NCI-H128 (cell line): ENCODE results near the gene LGR6.
A peak's percentile ranks its signal among the peaks of the same experiment; 100 is the strongest.
"Not testable (repeated sequence)": the region's sequence is repeated elsewhere in the genome, so short reads cannot be mapped to it uniquely, and the experiment has no call there.

Experiments used
- DNase-seq: peaks from one replicate; lab custom pipeline; 2025; ENCODE audit not compliant: unreplicated experiment; lab: John Stamatoyannopoulos, UW

The LGR6 gene, protein sequence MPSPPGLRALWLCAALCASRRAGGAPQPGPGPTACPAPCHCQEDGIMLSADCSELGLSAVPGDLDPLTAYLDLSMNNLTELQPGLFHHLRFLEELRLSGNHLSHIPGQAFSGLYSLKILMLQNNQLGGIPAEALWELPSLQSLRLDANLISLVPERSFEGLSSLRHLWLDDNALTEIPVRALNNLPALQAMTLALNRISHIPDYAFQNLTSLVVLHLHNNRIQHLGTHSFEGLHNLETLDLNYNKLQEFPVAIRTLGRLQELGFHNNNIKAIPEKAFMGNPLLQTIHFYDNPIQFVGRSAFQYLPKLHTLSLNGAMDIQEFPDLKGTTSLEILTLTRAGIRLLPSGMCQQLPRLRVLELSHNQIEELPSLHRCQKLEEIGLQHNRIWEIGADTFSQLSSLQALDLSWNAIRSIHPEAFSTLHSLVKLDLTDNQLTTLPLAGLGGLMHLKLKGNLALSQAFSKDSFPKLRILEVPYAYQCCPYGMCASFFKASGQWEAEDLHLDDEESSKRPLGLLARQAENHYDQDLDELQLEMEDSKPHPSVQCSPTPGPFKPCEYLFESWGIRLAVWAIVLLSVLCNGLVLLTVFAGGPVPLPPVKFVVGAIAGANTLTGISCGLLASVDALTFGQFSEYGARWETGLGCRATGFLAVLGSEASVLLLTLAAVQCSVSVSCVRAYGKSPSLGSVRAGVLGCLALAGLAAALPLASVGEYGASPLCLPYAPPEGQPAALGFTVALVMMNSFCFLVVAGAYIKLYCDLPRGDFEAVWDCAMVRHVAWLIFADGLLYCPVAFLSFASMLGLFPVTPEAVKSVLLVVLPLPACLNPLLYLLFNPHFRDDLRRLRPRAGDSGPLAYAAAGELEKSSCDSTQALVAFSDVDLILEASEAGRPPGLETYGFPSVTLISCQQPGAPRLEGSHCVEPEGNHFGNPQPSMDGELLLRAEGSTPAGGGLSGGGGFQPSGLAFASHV

DNA sequence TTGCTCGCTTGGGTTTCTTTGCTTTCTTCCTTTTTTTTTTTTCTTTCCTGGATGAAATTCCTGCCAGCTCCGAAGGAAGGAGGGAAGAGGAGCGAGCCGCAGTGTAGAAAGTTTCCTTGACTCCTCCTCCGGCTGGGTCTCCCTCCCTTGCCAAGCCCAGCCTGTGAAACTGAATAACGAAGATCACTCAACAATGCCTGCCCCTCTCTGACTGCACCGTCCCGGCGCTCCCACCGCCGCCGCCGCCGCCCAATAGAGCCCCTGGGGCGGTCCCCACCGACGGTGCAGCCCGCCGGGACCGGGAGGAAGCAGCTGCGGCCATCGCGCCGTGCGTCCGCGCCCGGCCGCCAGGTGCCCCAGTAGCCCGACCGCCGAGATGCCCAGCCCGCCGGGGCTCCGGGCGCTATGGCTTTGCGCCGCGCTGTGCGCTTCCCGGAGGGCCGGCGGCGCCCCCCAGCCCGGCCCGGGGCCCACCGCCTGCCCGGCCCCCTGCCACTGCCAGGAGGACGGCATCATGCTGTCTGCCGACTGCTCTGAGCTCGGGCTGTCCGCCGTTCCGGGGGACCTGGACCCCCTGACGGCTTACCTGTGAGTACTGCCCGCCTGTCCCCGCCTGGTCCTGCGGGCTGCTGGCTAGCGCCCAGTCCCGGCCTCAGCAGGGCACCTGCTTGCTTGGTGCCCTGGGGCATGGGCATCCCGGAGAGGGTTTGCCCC is at the start of gene LGR6:
TSS of gene LGR6 (plus strand) at position 186 of the 714 bp plus-strand sequence. CDS start at position 377, 191 bp downstream.
- no peak for DNase-seq

DNA sequence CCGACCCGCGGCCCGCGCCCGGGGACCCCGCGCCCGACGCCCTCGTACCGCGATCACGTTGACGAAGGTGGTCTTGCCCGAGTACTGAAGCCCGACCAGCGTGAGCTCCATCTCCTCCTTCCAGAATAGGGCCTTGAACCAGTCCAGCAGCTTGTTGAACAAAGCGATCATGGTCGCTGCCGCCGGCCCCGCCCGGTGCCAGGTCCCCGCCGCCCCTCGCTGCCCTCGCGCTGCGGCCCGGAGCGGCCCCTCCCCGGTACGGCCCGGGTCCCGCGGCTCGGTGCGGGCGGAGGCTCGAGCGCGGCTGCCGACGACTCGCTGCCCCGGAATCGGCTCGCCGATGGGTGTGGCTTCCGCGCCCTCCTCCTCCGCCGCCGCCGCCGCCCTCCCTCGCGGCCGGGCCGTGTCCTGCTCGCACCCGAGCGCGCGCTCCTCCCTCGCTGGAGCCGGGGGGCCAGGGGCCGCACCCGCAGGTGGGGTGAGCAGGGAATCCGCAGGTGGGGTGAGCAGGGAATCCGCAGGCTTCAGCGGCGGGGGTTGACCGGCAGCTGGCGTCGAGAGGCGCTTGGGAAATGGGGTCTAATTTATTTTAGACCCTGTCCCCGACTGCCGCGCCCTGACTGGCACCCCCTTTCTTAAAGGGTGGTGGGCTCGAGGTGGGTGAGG is 49.1 kb upstream of the LGR6 start, which contains the start of gene ARL8A:
TSS of gene ARL8A (minus strand) at position 336 of the 666 bp plus-strand sequence. CDS start at position 171, 165 bp downstream.
- DNase-seq: peak; percentile 65

DNA sequence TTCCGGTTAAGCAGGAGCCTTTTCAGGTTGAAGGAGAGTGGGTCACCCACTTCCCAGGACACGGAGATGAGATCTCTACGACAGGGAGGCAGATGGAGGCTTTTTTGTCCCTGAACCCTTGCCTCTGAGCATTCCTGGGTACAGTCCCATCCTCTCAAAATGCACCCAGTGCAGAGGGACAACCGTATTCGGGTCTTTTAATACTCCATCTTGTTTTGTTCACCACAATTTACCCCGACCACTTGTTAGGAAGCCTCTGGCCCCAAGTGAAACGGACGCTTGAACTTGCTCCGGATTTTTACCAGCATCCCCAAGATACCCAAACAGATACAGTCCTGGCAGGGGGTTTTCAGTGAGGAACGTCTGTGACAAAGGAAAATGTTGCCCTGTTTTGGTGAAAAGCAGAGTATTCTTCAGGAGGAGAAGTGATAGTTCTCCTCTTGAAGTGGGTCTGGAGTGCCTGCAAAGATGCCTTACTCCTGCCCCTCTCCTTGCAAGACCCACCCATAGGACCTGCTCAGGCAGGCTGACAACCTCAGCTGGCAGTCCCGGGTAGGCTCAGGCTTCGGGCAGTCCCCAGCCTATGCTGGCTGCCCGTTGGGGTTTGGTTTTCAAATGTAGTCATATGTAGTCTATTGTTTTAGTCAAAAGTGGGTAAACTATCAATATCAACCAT is 48.4 kb upstream of the LGR6 start:
- no peak for DNase-seq

DNA sequence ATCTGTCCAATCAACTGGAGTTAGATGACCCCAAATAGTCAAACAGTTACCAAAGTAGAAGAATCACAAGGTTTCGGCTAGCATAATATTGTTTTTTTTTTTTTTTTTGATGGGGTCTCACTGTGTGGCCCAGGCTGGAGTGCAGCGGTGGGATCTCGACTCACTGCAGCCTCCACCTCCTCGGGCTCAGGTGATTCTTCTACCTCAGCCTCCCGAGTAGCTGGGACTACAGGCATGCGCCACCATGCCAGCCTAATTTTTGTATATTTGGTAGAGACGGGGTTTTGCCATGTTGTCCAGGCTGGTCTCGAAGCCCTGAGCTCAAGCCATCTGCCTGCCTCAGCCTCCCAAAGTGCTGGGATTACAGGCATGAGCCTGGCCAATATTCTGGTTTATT is 47.9 kb upstream of the LGR6 start:
- not testable (repeated sequence) for DNase-seq

DNA sequence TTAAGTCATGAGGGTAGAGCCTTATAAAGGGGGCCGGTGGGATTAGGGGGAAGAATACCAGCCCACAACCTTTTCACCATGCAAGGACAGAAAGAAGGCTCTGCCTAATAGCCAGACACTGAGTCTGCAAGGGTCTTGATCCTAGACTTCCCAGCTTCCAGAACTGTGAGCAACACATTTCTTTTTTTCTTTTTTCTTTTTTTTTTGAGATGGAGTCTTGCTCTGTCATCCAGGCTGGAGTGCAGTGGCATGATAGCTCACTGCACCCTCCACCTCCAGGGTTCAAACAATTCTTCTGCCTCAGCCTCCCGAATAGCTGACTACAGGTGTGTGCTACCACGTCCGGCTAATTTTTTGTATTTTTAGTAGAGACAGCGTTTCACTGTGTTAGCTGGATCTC is 47.3 kb upstream of the LGR6 start:
- DNase-seq: no peak

DNA sequence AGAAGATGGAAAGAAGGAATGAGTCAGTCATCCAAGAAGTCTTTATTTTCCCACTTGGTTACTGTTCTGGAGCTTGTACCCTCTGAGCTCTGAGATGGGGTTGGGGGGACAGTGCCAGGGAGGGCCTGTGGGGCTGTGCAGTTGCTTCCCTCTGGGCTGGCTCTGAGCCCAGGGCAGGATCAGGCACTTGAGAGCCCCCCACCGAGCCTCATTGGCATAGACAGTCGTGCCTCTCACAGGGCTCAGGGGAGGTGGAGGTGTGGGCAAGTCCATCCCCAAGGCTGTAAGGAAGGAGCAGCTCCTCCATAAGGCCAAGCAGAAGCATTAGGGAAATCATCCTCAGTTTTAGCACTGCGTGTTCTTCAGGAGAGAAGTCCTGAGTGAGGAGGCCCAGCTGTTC is 46.6 kb upstream of the LGR6 start:
- DNase-seq: no peak

DNA sequence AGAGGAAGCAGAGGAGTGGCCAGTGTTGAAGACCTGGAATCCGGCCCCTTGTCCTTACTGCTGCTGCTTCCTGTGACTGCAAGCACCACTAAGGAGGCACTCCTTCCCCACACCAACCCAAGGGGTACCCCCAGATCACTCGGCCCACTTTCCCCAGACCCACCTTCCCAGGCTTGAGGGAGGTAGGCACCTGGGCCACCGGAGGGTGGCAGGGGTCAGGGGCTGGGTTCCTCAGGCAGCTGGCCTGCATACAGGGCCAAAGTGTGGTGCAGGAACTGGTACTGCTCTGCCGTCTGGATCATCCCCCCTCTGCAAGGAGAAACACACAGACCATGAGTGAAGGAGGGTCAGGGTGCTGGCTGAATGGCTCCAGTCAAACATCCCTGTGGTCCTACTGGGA is 45.2 kb upstream of the LGR6 start:
- no peak for DNase-seq

DNA sequence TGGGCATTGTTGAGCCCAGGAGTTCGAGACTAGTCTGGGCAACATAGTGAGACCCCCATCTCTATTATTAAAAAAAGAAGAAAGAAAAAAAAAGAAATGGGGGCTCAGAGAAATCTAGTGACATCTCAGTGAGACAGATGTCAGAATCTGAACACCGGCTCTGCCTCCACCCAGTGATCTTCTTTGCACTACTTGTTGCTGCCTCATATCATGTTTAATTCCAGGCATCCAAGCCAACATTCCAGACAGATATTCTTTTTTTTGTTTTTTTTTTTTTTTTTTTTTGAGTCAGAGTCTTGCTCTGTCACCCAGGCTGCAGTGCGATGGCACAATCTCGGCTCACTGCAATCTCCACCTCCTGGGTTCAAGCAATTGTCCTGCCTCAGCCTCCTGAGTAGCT is 44.0 kb upstream of the LGR6 start:
- no peak for DNase-seq

DNA sequence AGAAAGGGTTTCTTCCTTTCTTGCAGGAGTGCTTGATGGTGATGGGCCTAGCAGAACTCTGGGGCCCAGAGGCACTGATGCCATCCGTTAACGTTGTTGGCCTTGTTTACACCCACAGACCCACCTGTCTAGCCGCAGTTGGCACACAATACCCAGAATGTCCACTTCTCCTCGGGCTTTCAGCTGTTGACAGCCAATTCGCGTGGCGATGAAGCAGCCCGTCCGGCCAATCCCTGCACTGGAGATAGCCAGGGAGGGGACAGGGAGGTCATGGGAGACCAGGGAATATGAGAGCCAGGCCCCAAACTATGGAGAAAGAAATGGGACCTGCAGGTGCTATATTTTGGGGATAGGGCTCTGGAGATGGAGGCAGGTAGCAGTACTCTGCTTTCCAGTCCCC is 43.4 kb upstream of the LGR6 start:
- no peak for DNase-seq

DNA sequence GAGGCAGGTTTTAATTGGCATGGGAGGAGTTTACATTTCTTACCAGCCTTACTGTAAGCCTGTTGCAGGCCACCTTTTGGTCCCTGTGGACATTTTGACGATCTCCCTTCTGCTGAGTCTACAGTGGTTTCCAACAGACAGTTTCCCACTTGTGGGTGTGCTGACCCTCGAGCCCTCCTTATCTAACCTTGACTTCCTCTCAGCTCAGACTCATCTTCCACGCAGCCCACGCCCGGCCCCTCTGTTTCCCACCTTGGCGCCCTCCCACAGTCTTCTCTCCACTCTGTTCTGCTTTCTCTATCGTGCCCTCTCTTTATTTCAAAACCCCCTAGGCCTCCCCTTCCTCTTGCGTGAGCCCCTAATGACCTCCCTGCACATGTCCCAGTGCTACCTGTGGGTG is 43.0 kb upstream of the LGR6 start:
- DNase-seq: no peak

DNA sequence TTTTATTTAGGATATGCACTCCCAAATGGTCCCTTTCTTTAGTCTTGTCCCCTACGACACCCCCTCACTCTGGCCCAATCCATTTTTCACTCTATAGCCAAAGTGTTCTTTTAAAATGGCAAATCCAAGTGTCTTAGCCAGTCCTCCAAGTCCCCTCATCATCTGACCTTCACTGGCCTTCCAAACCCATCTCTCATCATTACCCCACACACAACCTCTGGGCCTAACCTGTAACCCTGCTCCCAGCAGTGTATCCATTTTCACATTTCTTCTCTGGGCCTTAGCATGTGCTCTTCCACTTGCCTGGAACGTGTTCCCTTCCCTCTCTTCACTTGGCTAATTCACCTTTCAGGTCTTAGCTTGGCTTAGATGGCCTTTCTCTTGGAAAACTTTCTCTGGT is 42.6 kb upstream of the LGR6 start:
- no peak for DNase-seq

DNA sequence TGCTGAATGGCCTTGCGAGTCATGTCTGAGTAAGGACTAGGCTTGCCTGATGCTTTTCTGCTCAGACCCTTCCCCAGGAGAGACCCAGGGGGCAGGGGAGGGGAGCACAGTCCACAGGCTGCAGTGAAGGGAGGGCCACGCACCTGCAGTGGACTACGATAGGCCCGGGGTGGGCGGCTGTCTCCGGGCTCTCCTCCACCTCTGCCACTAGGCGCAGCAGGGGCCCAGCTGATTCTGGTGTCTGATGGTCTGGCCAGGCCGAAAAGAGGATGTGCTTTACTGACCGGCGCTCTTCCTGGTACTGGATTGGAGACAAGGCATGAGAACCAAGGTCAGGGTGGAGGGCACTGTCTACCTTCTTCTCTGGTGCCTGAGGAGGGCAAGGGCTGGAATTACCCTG is 41.2 kb upstream of the LGR6 start:
- no peak for DNase-seq

DNA sequence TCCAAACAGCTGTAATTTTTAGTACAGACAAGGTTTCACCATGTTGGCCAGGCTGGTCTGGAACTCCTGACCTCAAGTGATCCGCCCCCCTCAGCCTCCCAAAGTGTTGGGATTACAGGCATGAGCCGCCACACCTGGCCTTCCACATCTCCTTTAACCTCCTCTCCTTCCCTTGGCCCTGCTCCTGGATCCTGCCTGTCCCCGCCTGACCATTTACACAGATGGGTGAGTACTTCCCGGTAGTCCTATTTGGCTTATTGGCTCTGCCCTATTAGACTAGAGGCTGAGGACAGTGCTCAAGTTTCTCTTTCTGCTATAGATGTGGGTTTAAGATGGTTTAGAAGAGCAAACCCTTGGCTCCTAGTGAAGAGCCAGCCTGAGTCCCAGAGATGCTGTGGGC is 40.3 kb upstream of the LGR6 start:
- no peak for DNase-seq

DNA sequence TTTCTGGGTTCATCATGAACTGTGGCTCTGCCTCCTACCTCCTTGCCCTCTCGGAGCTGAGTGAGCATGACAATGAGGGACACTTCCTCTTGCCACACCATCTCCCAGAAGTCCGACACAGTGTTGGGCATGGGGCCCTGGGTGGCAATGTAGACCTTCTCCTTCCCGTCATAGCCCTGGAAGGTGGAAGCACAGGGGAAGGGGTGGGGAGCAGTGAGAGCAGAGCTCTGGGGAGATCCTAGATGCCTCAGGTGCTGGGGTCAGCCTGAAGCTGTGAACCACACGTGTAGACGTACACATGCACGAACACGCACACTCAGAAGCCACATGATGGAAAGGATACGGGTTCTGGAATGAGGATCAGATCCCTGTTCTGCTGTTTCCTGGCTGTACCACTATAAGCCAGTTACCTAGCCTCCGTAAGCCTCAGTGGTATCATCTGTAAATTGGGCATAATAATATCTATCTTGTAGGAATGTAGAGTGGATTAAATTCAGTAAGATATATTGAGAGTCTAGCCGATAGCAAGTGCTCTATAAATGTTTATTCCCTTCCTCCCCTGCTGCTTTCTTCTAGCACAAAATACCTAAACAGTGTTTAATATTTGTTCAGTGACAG is 39.3 kb upstream of the LGR6 start:
- DNase-seq: no peak

DNA sequence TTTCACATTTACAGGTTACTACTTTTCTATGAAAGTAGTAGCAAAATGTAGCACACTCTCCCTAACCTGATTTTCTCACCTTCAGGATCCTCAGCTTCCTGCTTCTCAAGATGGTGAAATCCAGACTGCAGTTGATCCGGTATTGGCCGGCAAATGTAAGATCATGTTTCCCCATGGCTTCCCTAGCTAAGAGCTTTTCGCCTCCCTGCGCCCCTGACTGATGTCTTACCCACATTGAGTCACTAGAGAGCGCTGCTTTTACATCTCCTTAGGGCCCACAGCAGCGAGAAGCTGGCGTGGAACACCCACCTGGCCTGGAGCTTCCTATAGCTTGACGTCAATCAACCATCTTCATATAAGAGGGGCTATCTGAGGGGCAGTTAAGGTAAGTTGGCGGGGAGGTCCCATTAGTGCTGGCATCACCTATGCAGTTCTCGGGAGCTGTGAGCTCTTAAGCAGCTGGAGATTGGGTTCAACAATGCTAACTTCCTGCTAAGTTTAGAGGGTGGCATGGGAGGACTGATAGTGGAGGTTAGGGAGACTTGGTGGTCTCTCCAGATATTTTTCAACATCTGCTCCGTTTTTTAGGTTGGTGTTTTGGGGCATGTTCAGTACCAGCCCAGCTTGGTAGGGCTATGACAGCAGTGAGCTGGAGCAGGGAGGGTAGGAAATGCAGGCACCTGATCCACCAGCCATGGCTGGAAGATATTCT is 38.7 kb upstream of the LGR6 start:
- DNase-seq: no peak

DNA sequence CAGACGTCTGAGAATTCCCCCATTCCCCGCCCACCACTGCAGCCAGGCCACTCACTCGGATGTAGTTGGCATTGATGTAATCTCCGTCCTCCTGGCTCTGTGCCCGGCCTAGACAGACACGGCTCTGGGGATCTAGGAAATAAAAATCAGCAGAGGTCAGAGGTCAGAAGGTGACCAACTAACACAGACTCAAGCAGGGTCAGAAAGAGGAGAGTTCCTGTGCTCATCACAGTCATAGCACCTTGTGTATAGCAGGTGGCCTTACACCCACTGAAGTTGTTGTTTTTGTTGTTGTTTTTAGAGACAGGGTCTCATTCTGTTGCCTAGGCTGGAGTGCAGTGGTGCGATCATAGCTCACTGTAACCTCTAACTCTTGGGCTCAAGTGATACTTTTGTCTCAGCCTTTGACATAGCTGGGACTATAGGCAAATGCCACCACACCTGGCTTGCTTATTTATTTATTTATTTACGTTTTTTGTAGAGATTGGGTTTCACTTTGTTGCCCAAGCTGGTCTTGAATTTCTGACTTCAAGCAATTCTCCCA is 38.0 kb upstream of the LGR6 start:
- no peak for DNase-seq

DNA sequence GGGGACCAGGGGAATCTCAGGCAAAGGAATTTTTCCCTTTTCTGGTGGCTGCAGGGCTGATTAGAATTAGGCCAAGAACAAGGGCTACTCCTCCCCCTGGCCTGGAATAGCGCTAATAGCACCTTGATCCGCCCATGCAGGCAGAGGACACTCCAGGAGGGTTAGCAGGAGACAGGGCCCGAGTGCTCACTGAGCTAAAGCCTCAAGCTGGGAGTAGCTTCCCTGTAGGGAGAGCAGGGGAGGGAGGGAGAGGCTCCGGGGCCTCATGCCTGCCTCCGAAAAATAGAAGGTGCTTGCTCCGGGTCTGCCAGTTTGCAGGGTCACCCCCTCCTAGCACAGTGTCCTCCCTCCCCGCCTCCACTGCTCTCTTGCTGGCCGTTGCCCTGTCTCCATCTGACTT is 37.0 kb upstream of the LGR6 start:
- DNase-seq: no peak

DNA sequence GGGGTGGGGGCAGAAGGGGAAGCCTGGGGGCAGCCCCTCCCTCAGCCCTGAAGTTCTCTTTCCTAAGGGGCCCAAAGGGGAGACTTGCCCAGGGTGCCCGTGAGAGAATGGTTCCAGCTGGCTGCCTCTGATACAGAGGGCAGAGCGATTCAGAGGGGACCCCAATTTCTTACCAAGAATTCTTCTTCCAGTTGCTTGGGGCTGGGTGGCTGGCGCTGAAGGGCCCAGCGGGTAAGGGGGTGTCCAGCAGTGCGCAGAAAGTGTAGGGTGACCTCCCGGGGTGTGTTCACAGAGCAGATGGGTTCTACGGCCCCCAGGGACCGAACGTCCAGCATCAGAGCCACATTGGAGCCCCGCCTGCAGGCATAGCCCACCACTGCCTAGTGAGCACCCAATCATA is 35.7 kb upstream of the LGR6 start:
- DNase-seq: no peak
